ENCODE data around the gene SKIC2. TPM values are rescaled to one million over a fixed set of nuclear protein-coding genes. Genes with fewer than 3 reads are reported as not detected.
"Not testable (repeated sequence)": the region's sequence is repeated elsewhere in the genome, so short reads cannot be mapped to it uniquely, and the experiment has no call there.

SKIC2 gene
- total RNA-seq, 1 experiment from 2014 or later: 22.9 TPM

GRCh38 chr6:32008616-32009015 lies 49.6 kb downstream of the SKIC2 start:
- DNase-seq, H3K36me3 ChIP-seq, H3K4me3 ChIP-seq, H3K27me3 ChIP-seq, H3K9me3 ChIP-seq: not testable (repeated sequence)

DNA sequence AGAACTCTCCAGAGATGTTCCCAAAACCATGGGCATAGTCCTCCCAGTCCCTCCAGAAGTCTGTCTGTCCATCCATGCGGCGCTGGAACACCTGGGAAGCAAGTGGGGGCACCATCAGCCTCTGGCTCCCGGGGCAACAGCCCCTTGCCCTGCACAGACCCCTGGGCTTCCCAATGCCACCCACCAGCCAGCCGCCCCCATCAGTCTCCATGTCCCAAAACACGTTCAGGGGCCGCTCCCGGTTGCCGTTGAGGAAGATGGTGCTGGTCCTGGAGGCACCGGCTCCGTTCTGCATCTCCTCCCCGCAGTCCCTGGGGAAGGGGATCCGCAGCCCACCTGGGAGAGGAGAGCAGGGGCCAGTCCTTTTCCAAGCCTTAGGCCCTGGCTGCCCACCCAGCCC lies 50.6 kb downstream of the SKIC2 start:
- not testable (repeated sequence) for H3K4me3 ChIP-seq, H3K9me3 ChIP-seq, H3K27me3 ChIP-seq, H3K36me3 ChIP-seq, DNase-seq

DNA sequence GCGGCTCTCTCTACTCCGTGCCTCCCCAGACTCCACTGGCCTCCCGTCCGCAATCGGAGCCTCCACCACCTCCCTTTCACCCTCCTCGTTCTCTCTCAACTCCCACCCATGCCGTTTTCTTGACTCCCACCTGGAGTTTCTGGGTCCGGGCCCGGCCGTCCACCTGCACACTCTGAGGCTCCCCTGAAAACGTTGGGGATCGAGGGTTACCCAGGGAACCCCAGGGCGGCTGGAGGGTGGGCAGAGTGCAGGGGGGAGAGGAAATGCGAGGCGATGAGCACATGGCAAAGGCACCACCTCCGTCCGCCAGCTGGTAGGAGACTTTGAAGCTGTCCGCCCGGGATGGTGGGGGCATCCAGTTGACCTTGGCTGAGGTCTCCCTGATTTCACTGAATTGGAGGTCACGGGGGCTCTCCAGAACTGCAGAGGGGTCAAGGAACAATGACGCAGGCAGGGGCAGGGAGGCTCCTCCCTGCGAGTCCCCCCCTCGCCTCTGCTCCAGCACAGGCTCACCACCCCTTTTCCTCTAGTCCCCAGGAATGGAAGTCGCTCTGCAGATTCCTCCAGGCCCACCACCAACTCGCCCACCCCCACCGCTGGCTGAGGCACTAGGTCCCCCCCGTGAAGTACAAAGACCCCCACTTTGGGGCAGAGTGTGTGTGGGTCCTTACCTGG lies 52.0 kb downstream of the SKIC2 start:
- H3K27me3 ChIP-seq, H3K4me3 ChIP-seq, H3K9me3 ChIP-seq, DNase-seq, H3K36me3 ChIP-seq: not testable (repeated sequence)

GRCh38 chr6:32012941-32013617 lies 54.1 kb downstream of the SKIC2 start:
- H3K9me3 ChIP-seq, H3K27me3 ChIP-seq, H3K36me3 ChIP-seq, DNase-seq, H3K4me3 ChIP-seq: not testable (repeated sequence)

GRCh38 chr6:32013738-32014137 lies 54.8 kb downstream of the SKIC2 start:
- not testable (repeated sequence) for H3K36me3 ChIP-seq, H3K9me3 ChIP-seq, H3K27me3 ChIP-seq, DNase-seq, H3K4me3 ChIP-seq

GRCh38 chr6:32014547-32014946 lies 55.6 kb downstream of the SKIC2 start, which contains the start of gene C4B:
Gene C4B, plus strand, starts transcription at chr6:32014795. Its CDS starts 51 bp downstream, at chr6:32014846.
- DNase-seq, H3K36me3 ChIP-seq, H3K9me3 ChIP-seq, H3K27me3 ChIP-seq, H3K4me3 ChIP-seq: not testable (repeated sequence)

Other genes with a start within 250 kb of the SKIC2 start
- gene LY6G6D, start 243.8 kb upstream of the SKIC2 start, total RNA-seq (2014; rRNA removed; shearing (Covaris generic); ENCODE audit: low replicate concordance): not detected in 2 replicates
- gene LY6G6C, start 237.4 kb upstream of the SKIC2 start, total RNA-seq (2014; rRNA removed; shearing (Covaris generic); ENCODE audit: low replicate concordance): not detected in 2 replicates
- not detected in 2 replicates for gene MPIG6B, start 235.8 kb upstream of the SKIC2 start, total RNA-seq (2014; rRNA removed; shearing (Covaris generic); ENCODE audit: low replicate concordance)
- gene DDAH2, start 229.9 kb upstream of the SKIC2 start, total RNA-seq (2014; rRNA removed; shearing (Covaris generic); ENCODE audit: low replicate concordance): 24.6 and 31.9 TPM in 2 replicates
- 571 and 764 TPM in 2 replicates for gene CLIC1, start 222.6 kb upstream of the SKIC2 start, total RNA-seq (2014; rRNA removed; shearing (Covaris generic); ENCODE audit: low replicate concordance)
- 3.1 and 6.3 TPM in 2 replicates for gene MSH5, start 219.2 kb upstream of the SKIC2 start, total RNA-seq (2014; rRNA removed; shearing (Covaris generic); ENCODE audit: low replicate concordance)
- gene SAPCD1, start 196.5 kb upstream of the SKIC2 start, total RNA-seq (2014; rRNA removed; shearing (Covaris generic); ENCODE audit: low replicate concordance): 2.5 TPM in 1 of 2 replicates, not detected in the other
- gene VWA7, start 181.8 kb upstream of the SKIC2 start, total RNA-seq (2014; rRNA removed; shearing (Covaris generic); ENCODE audit: low replicate concordance): 0.13 and 0.84 TPM in 2 replicates
- gene VARS1, start 163.4 kb upstream of the SKIC2 start, total RNA-seq (2014; rRNA removed; shearing (Covaris generic); ENCODE audit: low replicate concordance): 58.8 and 107 TPM in 2 replicates
- gene LSM2, start 152.2 kb upstream of the SKIC2 start, total RNA-seq (2014; rRNA removed; shearing (Covaris generic); ENCODE audit: low replicate concordance): 57.0 and 58.4 TPM in 2 replicates
- gene HSPA1L, start 143.9 kb upstream of the SKIC2 start, total RNA-seq (2014; rRNA removed; shearing (Covaris generic); ENCODE audit: low replicate concordance): 0.33 and 0.39 TPM in 2 replicates
- 32.5 and 71.8 TPM in 2 replicates for gene HSPA1A, start 143.6 kb upstream of the SKIC2 start, total RNA-seq (2014; rRNA removed; shearing (Covaris generic); ENCODE audit: low replicate concordance)
- 48.7 and 72.1 TPM in 2 replicates for gene HSPA1B, start 131.4 kb upstream of the SKIC2 start, total RNA-seq (2014; rRNA removed; shearing (Covaris generic); ENCODE audit: low replicate concordance)
- gene NEU1, start 96.4 kb upstream of the SKIC2 start, total RNA-seq (2014; rRNA removed; shearing (Covaris generic); ENCODE audit: low replicate concordance): 11.7 and 14.6 TPM in 2 replicates
- not detected in 2 replicates for gene SLC44A4, start 80.2 kb upstream of the SKIC2 start, total RNA-seq (2014; rRNA removed; shearing (Covaris generic); ENCODE audit: low replicate concordance)
- gene EHMT2, start 61.5 kb upstream of the SKIC2 start, total RNA-seq (2014; rRNA removed; shearing (Covaris generic); ENCODE audit: low replicate concordance): 30.4 and 38.9 TPM in 2 replicates
- 0.67 and 9.3 TPM in 2 replicates for gene ZBTB12, start 57.1 kb upstream of the SKIC2 start, total RNA-seq (2014; rRNA removed; shearing (Covaris generic); ENCODE audit: low replicate concordance)
- gene C2, start 31.5 kb upstream of the SKIC2 start, total RNA-seq (2014; rRNA removed; shearing (Covaris generic); ENCODE audit: low replicate concordance): 0.13 and 0.20 TPM in 2 replicates
- gene CFB, start 13.1 kb upstream of the SKIC2 start, total RNA-seq (2014; rRNA removed; shearing (Covaris generic); ENCODE audit: low replicate concordance): 2.2 and 6.9 TPM in 2 replicates
- 111 and 131 TPM in 2 replicates for gene NELFE, start 204 bp upstream of the SKIC2 start, total RNA-seq (2014; rRNA removed; shearing (Covaris generic); ENCODE audit: low replicate concordance)
- gene DXO, start 13.0 kb downstream of the SKIC2 start, total RNA-seq (2014; rRNA removed; shearing (Covaris generic); ENCODE audit: low replicate concordance): 9.8 and 13.7 TPM in 2 replicates
- 0.26 TPM in 1 of 2 replicates, not detected in the other for gene C4A, start 22.9 kb downstream of the SKIC2 start, total RNA-seq (2014; rRNA removed; shearing (Covaris generic); ENCODE audit: low replicate concordance)
- 0.26 and 0.81 TPM in 2 replicates for gene C4B, start 55.6 kb downstream of the SKIC2 start, total RNA-seq (2014; rRNA removed; shearing (Covaris generic); ENCODE audit: low replicate concordance)
- gene CYP21A2, start 79.2 kb downstream of the SKIC2 start, total RNA-seq (2014; rRNA removed; shearing (Covaris generic); ENCODE audit: low replicate concordance): not detected in 2 replicates
- 0.44 and 3.6 TPM in 2 replicates for gene TNXB, start 150.2 kb downstream of the SKIC2 start, total RNA-seq (2014; rRNA removed; shearing (Covaris generic); ENCODE audit: low replicate concordance)
- 2.9 and 7.5 TPM in 2 replicates for gene ATF6B, start 169.1 kb downstream of the SKIC2 start, total RNA-seq (2014; rRNA removed; shearing (Covaris generic); ENCODE audit: low replicate concordance)
- 4.0 and 13.0 TPM in 2 replicates for gene FKBPL, start 171.1 kb downstream of the SKIC2 start, total RNA-seq (2014; rRNA removed; shearing (Covaris generic); ENCODE audit: low replicate concordance)
- gene PRRT1, start 192.8 kb downstream of the SKIC2 start, total RNA-seq (2014; rRNA removed; shearing (Covaris generic); ENCODE audit: low replicate concordance): not detected in 2 replicates
- 2.9 and 5.9 TPM in 2 replicates for gene PPT2, start 195.0 kb downstream of the SKIC2 start, total RNA-seq (2014; rRNA removed; shearing (Covaris generic); ENCODE audit: low replicate concordance)
- gene EGFL8, start 205.4 kb downstream of the SKIC2 start, total RNA-seq (2014; rRNA removed; shearing (Covaris generic); ENCODE audit: low replicate concordance): 1.0 and 2.8 TPM in 2 replicates
- gene AGPAT1, start 216.9 kb downstream of the SKIC2 start, total RNA-seq (2014; rRNA removed; shearing (Covaris generic); ENCODE audit: low replicate concordance): 22.8 and 24.8 TPM in 2 replicates
- gene RNF5, start 219.2 kb downstream of the SKIC2 start, total RNA-seq (2014; rRNA removed; shearing (Covaris generic); ENCODE audit: low replicate concordance): 28.7 and 38.3 TPM in 2 replicates
- gene AGER, start 225.1 kb downstream of the SKIC2 start, total RNA-seq (2014; rRNA removed; shearing (Covaris generic); ENCODE audit: low replicate concordance): 1.4 TPM in 1 of 2 replicates, not detected in the other
- gene PBX2, start 231.0 kb downstream of the SKIC2 start, total RNA-seq (2014; rRNA removed; shearing (Covaris generic); ENCODE audit: low replicate concordance): 10.9 and 13.2 TPM in 2 replicates
- gene GPSM3, start 233.5 kb downstream of the SKIC2 start, total RNA-seq (2014; rRNA removed; shearing (Covaris generic); ENCODE audit: low replicate concordance): 0.10 and 0.20 TPM in 2 replicates

Data from MG63 (cell line).